ENCODE results near the gene MZT2A.
"Not testable (repeated sequence)": the region's sequence is repeated elsewhere in the genome, so short reads cannot be mapped to it uniquely, and the experiment has no call there.

MZT2A gene

DNA sequence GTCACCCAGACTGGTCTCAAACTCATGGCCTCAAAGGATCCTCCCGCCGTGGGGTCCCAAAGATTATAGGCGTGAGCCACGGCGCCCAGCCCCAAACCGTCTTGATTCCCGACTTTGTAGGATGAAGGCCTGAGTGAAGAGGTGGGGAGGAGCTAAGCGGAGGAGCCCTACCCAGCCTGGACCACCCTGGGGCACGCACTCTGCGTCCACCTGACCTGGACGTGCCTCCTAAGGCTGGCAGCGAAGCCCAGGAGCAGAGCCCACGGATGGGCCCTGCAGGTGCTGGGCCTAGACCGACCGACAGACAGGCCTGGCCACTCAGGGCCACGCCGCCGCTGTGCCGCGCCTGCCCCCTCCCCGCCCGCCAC is 744 bp downstream of the MZT2A start:
- DNase-seq (ENCODE audit: low spot score) = not testable (repeated sequence)

GRCh38 chr2:131490616-131491468 is 1.4 kb downstream of the MZT2A start:
- peak; percentile 28 for DNase-seq (ENCODE audit: low spot score)

DNA sequence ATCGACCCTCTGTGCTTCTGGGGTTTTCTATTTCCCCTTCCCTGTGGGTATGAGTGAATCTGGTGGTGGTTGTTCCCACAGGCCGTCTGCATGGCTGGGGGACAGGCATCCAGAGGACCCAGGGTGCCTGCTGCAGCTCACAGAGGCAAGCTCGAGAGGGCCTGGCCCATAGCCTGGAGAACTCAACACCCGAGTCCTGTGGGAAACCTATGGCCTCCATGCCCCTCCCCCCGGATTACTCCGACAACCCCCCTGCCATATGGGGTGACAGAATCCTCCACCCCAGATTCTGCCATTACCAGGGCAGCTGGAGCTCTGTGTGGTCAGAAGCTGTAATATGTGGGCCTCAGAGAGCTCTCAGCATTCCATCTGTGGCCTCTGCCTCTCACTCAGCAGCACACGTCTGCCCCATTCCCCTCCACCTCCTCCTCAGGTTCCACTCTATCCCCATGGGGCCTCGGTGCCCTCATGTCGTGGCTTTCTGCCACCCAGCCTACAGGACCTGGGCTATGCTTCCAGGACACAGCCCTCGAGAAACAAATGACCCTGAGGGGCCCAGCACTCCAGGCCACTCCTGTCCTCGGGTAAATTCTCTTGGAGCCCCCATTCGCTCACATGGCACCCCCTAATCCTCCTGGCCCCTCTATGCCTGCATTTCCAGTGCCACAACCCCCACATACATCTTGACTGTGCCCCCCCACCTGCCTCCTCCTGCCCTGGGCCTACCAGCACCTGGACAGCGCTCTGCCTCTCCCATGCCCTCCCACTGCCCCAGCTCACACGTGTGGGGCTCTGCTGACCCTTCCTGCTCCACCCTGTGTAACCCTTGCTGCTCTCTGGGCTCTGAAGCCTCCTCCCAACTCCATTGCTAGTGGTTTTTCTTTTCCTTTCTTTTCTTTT is 3.6 kb downstream of the MZT2A start:
- DNase-seq (ENCODE audit: low spot score) = no peak

GRCh38 chr2:131486201-131486902 is 5.8 kb downstream of the MZT2A start:
- not testable (repeated sequence) for DNase-seq (ENCODE audit: low spot score)

DNA sequence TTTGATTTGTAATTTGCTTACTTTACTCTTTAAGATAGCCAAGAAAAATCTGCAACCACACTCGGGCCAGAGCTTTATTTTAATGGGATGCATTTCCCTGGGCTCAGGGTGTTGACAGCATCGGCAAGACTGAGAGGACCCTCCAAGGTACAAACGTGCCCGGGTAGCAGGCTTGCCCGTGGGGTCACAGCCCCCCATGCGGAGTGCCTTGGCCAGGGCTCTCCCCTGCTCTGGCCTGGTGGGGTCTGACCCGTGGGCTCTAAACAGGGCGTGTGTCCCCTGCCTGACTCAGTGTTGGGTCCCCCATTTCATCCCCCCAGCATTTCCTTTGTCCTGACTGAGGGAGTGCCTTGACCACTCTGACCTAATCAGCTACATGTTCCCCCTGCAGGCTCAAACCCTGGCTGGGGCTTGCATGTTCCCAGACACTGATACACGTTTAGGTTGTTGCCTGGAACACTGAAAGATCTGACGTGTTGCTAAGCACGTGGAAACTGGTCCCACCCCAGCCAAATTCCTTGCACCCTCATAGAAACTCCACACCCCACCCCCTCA is 7.2 kb downstream of the MZT2A start:
- not testable (repeated sequence) for DNase-seq (ENCODE audit: low spot score)

- DNase-seq (ENCODE audit: low spot score) = not testable (repeated sequence)
These were observed 8.0 kb downstream of the MZT2A start for GRCh38 chr2:131483981-131484820.

DNA sequence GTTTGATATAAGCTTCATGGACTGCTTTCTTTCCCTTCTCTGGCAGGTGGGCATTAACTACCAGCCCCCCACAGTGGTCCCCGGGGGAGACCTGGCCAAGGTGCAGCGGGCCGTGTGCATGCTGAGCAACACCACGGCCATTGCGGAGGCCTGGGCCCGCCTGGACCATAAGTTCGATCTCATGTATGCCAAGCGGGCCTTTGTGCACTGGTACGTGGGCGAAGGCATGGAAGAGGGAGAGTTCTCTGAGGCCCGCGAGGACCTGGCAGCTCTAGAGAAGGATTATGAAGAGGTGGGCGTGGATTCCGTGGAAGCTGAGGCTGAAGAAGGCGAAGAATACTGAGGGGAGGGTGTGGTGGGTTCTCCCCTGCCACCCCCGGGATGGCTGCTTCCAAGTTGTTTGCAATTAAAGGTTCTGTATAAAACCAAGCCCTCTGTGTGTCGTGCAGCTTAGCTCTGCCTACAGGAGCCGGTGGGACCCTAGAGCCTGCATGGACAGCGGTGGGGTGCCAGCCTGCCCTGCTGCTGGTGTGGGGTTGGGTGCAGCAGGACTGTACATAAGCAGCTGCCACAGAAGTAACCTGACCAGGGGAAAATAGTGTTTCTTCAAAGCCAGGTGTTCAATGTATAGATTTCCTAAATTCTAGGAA is 9.6 kb downstream of the MZT2A start:
- not testable (repeated sequence) for DNase-seq (ENCODE audit: low spot score)

DNA sequence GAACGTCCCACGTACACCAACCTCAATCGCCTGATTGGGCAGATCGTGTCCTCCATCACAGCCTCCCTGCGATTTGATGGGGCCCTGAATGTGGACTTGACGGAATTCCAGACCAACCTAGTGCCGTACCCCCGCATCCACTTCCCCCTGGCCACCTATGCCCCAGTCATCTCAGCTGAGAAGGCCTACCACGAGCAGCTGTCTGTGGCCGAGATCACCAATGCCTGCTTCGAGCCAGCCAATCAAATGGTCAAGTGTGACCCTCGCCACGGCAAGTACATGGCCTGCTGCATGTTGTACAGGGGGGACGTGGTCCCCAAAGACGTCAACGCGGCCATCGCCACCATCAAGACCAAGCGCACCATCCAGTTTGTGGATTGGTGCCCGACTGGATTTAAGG is 11.8 kb downstream of the MZT2A start:
- DNase-seq (ENCODE audit: low spot score) = not testable (repeated sequence)

DNA sequence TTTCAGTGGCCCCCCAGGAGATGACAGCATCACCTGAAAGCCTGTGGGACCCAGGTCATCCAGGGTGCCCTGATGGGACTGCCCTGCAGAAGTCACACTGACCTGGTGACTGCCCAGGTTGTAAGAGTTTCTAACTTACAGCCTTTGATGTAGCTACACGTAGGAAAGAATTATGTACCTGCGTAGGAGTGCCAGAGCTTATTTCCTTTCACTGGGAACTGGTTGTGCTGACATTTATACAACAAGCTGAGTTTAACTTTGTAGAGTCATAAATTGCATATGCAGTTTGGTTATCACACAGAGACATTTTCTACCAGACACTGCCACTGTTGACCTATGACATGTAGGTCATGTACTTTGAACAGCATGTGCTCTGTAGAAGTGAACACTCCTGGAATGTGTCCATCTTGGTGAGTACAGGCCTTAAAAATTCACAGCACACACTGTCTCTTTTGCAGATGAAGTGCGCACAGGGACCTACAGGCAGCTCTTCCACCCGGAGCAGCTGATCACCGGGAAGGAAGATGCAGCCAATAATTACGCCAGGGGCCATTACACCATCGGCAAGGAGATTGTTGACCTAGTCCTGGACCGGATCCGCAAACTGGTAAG is 13.2 kb downstream of the MZT2A start:
- not testable (repeated sequence) for DNase-seq (ENCODE audit: low spot score)

GRCh38 chr2:131478074-131478849 is 13.9 kb downstream of the MZT2A start:
- not testable (repeated sequence) for DNase-seq (ENCODE audit: low spot score)

GRCh38 chr2:131477227-131477626 is 15.0 kb downstream of the MZT2A start:
- DNase-seq (ENCODE audit: low spot score) = not testable (repeated sequence)

- not testable (repeated sequence) for DNase-seq (ENCODE audit: low spot score)
These were observed 15.8 kb downstream of the MZT2A start for GRCh38 chr2:131476363-131476762.

DNA sequence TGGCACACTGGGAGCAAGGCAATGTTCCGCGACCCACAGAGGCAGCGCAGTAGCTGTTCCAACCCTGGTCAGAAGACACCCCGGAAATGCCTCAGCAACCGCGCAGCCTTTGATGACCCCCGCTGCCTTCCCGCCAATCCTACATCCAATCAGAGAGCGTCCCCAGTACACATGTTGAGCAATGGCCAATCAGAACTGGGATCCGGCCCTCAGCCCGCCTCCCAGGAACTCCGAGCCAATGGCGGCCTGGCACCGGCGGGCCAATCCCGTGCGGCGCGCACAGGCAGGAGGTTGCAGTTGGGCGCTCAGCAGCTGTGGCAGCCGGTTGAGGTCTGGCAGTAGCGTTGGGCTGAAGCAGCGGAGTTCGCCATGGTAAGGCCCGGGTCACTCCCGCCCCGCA is 16.4 kb downstream of the MZT2A start, which contains the start of gene TUBA3D:
Gene TUBA3D (plus strand): TSS at position 289 of the 400 bp plus-strand sequence. CDS start 81 bp downstream, at position 370.
- DNase-seq (ENCODE audit: low spot score) = no peak

GRCh38 chr2:131473266-131473665 is 18.9 kb downstream of the MZT2A start:
- not testable (repeated sequence) for DNase-seq (ENCODE audit: low spot score)

- not testable (repeated sequence) for DNase-seq (ENCODE audit: low spot score)
These were observed 20.6 kb downstream of the MZT2A start for GRCh38 chr2:131471624-131472023.

DNA sequence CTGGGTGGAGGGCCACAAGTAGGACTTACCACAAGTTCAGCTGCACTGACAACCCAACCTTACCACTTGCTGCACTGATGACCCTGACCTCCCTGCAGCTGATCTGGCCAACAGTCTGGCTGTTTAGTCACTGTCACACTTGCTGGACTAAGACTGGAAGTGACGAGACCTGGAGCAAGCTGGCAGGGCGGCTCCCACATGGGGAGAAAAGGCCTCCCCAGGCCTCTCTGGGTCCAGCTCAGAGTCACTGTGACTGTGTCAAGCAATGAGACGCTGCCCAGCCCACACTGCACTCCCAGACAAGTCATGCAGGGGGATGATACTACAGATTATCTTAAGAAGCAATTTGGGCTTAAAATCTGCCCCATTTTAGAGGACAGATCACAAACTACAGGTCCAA is 21.3 kb downstream of the MZT2A start:
- DNase-seq (ENCODE audit: low spot score) = not testable (repeated sequence)

DNA sequence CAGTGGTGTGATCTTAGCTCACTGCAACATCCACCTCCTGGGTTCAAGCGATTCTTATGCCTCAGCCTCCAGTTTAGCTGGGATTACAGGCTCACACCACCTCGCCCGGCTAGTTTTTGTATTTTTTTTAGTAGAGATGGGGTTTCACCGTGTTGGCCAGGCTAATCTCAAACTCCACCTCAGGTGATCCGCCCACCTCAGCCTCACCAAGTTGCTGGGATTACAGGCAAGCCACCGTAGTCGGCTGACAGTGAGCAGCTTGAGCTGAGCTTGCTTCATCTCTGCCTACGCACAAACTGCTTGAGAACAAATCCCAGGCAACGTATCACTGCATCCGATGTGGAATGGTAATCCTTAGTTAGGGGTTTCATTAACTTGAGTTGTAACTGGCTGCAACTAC is 24.5 kb downstream of the MZT2A start:
- DNase-seq (ENCODE audit: low spot score) = not testable (repeated sequence)

DNA sequence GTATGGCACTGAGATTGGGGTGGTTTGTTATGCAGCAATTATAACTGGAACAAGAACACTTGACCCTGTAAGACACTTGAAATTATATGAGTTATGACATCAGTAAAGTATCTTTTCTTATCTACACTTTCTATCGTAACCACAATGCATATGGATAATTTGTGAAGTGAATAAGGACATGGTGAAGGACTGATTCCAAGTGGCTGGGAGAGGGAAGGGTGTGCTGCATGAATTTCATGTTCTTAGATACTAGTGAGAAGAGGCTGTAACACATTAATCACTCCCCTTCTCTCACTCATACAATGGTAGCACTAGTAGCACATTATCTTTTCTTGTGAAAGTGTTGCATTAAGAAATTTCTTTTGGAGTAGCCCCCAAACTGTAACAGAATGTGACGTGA is 37.3 kb downstream of the MZT2A start:
- DNase-seq (ENCODE audit: low spot score) = not testable (repeated sequence)

Measured in kidney tubule cell (primary cell).